ENCODE results near the gene LPAR1.

LPAR1 gene

DNA sequence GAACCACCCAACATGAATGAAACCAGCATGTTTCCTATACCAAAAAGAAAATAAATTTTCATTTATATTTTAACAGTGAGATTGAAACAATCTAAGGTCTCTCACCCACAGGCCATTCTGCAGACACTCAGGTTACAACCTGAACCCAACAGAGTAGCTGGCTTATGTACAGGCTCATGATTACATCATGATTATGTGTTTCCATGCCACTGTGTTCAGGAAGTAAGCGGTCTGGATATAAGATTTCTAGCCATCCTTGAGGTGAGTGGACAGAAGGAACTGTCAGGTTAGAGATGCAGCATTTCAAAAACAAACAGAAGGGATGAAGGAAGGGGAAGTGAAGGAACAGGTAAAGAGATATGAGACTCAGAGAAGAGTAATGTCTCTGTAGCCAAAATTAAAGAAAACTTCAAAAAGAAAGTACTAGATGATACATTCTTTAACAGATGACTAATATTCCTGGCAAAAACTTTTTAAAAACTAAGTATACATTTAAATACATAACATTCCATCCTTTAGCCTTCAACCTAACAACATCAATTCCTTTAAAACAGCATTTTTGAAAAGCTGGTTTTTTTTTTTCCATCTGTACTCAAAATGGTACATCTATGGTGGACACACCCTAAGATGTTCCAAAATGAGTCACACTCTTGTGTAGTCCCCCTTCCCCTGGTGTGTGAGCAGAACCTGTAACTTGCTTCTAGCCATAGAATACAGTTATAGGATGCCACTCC lies 119.8 kb downstream of the LPAR1 start:
- no peak for DNase-seq

DNA sequence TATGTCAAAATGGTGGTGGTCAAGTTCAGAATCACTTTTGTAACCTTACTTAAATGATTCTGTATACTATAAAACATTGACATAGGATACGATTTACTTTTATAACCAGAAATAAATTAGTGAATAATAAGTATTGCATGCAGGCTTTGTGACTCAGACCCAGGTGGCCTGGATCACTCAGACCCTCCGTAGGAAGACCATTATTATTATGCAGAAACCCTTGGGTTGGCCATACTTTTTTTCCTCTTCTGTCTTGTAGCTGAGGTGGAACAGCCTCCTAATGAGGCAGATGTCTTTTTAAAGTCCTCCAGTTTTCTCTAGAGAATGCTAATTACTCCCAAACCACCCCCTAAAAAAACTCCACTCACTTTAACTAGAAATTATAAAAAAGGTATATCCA lies 121.9 kb downstream of the LPAR1 start:
- DNase-seq = no peak

- DNase-seq = peak in 2 of 4 experiments; percentile 35 to 59
Measured at GRCh38 chr9:110912419-110913291, 125.6 kb downstream of the LPAR1 start.

DNA sequence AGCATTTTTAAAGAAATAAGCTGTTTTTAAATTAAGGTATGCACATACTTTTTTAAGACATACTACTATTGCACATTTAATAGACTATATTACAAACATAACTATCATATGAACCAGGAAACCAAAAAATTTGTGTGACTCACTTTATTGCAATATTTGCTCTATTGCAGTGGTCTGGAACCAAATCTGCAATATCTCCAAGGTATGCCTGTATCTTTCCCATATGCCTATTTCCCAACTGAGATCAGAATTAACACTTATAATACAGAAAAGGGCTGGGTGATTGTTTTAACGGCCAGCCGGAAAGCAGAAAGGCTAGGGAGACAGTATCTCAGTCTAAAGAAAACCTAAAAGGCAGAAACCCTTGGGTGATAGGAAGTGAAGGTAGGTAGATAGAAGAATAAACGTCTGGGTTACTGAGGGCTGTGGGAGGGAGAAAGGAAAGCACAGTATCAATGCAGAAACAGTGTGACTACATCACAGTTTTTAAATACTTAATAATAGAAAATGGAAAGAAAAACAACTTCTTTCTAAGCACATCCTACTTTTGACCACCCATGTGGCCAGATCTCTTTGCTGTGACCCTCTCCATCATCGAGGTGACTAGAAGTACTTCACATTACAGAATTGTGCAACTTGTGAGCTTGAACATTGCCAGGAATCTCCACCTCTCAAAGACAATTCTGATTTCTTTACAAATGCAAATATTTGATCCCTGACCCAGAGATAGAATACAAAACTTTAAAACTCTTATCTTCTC lies 126.4 kb downstream of the LPAR1 start:
- peak in 1 of 4 experiments; percentile 23 for DNase-seq

DNA sequence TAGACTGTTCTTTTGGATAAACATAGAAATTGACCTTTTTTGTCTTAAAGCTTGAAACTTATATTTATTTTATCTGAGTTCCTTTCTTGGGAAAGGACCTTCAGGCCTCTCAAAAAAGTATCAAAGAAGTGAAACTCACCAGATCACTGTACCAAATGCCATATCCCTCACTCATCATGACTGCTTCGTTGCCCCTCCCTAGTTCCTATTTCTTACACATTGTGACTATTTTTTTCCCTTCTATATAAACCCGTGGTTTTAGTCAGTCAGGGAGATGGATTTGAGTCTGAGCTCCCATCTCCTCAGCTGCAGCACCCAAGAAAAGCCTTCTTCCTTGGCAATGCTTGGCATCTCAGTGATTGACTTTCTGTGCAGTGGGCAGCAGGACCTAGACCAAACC lies 129.4 kb downstream of the LPAR1 start:
- DNase-seq = no peak

DNA sequence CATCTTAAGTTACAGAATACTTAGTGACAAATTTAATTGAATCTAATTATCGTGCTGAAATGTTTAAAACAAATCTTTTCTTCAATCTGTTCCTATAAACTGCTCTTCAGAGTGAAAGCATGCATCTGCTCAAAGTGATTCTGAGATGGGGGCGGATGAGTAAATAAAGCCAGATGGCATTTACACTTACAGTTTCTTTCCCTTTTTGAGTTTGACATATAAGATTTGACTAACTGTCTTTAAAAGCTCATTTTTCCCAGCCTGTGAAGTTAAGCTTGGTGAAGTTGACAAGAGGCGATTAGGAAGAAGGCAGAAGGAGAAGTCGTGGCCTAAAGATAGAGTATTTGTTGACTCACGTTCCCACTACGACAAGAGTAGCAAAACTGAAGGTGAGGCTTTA lies 137.4 kb downstream of the LPAR1 start:
- DNase-seq = peak in 3 of 4 experiments; percentile 17 to 58 (median 40)

DNA sequence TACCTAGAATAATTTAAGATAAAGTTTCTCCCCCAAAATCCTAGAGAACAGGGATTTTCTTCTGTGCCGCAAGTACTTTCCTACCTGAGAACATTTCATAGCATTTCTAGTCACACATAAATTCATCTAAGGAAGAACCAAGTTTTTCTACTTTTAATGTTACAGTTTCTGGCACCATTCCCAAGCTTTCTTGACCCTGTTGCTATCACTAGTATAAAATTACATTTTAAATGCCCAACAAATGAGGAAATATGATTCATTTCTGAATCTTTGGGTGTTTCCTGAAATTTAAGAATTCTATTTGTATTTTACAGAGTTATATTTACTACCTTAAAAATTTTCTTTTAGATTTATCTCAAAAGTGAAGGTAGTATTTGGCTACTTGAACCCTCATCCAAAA lies 137.8 kb downstream of the LPAR1 start:
- DNase-seq = peak in 2 of 4 experiments; percentile 36 to 46

GRCh38 chr9:110898866-110899265 lies 139.4 kb downstream of the LPAR1 start:
- no peak for DNase-seq

DNA sequence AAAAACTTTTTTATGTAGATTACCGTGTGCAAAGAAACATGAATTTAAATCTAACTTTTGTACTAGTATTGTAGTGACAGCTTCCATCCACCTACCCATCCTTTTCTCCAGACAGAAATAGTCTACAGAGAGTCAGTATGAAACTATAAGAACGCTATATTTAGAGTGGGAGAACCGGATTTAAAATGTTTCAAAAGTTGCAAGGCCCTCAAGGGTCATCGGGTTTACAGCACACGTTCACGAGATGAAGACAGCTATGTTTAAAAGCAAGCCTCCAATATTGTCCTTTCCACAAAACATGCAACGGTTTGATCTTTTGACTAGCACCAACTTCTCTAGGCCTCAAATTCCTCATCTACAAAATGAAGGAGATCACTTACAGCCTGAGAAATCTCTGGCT lies 139.9 kb downstream of the LPAR1 start:
- no peak for DNase-seq

GRCh38 chr9:110897943-110898342 lies 140.3 kb downstream of the LPAR1 start:
- DNase-seq = no peak

- DNase-seq = no peak
Measured at GRCh38 chr9:110895147-110895905, 142.9 kb downstream of the LPAR1 start.

GRCh38 chr9:110894731-110895130 lies 143.5 kb downstream of the LPAR1 start:
- DNase-seq = no peak

GRCh38 chr9:110892689-110893088 lies 145.6 kb downstream of the LPAR1 start:
- no peak for DNase-seq

- DNase-seq = peak in 3 of 4 experiments; percentile 18 to 76 (median 76)
Measured at GRCh38 chr9:110891760-110892159, 146.5 kb downstream of the LPAR1 start.

DNA sequence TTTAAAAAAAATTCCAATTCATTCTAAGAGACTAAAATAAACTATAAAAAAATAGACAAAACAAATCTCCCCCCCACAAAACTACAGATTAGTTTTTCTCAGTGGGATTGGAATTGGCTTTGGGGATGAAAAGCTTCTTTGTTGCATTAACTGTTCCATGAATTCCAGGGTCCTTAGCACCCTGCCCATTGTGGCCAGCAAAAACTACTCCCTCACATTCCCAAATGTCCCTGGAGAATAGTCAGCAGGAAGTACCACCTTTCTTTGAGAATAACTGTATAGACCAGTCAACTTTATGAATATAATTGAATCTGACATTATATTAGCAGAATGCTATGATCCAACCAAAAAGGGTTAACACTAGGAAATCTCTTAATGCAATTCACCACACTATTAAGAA lies 147.9 kb downstream of the LPAR1 start:
- DNase-seq = no peak

DNA sequence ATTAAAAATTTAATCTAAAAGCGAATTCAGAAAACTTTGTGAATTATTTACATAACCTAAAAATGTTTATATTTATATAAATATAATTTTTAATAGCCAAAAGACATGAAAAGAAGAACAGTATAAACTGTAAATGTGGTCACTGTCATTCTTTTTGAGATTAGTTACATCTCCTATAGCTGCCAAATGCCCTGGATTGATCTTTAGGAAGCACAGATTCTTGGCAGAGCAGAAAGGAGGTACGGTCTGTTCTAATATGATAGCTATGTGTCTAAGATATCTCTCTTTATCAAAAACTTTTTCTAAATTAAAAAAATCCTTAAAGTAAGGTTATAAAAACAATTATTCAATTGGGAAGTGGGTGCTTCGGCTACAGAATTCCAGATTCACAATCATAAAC lies 151.0 kb downstream of the LPAR1 start:
- no peak for DNase-seq

DNA sequence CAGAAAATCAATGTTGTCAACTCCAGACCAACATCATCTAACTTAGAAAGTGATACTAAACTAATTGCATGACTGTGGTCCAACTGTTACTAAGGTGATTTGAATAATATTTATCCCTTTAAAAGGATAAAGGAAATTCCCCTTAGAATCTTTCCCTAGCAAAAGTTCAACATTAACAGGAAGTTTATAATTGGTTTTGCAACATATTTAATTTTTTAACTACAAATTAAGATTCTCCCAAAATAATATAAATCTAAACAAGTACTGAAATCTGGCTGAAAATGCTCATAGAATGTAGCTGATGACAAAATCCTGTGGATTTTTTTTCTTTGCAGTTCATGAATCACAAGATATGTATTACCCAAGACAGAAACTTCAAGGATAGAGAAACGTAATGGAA lies 151.4 kb downstream of the LPAR1 start:
- peak in 2 of 4 experiments; percentile 55 to 57 for DNase-seq

- DNase-seq = no peak
Measured at GRCh38 chr9:110880189-110880588, 158.1 kb downstream of the LPAR1 start.

DNA sequence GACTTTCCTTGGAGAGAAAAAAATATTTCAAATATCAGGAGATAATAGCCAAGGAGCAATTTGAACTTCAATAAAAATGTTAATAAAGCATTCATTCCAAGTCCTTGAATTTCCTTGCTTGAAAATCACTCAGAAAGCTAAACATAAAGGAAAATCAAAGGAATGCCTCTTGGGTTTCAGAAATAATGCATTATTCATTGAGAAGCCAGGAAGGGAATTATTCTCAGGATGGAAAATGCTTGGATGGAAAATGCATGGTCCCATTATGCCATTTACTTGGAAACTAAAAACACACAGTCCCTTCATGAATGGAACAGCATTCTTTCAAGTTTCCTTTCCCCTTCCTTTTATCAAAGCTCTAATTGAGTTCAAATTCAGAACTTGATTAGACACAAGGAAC lies 160.9 kb downstream of the LPAR1 start:
- no peak for DNase-seq

- no peak for DNase-seq
Measured at GRCh38 chr9:110876929-110877328, 161.3 kb downstream of the LPAR1 start.

DNA sequence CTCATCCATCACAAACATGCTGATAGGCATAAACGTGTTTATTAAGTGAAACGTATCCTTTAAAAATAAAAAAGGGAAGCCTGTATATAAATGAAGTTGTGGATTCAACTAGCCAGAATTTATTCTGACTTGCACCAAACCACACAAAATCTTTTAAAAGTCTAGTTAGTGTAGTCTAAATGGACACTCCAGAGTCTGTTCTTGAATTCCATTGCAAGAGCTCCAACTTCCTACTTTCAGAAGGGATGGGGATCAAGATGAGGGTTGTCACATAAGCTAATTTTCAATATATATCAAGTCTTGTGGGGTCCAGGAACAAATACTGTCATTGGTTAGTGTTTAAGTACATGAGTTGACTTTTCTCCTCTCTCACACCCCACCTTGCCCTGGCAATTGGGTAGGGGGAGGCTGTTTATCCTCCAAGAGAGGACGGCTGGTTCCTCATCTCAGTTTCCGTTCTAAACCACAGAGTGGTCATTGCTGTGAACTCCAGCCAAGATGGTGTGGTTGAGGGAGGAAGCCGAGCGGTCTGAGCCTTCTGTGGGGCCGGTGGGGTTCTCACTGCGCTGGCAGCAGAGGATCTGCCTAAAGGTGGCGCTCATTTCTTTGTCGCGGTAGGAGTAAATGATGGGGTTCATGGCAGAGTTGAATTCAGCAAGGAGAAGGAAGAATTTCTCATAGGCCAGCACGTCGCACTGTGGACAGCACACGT lies 163.2 kb downstream of the LPAR1 start:
- peak; percentile 81 to 91 (median 86) for DNase-seq

DNA sequence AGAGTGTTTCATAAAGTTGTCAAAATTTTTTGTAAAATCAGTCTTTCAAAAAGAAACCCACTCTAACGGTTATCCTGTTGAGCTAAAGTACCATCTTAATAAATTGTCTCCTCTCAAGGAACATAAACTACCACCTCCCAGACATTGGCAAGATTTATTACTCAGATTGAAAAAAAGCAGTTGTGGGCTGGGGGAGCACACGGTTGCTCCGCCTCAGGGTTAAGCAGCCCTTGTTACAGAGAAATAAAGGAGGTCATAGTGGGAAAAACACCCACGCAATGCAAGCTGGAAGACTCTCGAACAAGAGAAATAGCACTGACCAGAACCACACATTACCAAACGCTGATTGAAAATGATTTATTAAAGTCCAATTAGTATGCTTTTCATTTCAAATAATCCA lies 165.3 kb downstream of the LPAR1 start:
- no peak for DNase-seq
